Measurements from ENCODE around the gene SPDYE17.
"Not testable (repeated sequence)": the region's sequence is repeated elsewhere in the genome, so short reads cannot be mapped to it uniquely, and the experiment has no call there.

SPDYE17 gene

GRCh38 chr7:76980576-76980975 lies 51.6 kb downstream of the SPDYE17 start:
- in situ Hi-C loops (cut with HindIII; ENCODE audit: low pct_ligation_motif_present, low pct_unique_long_range_greater_than_20kb, low sequenced_read_pairs); DNase-seq: not testable (repeated sequence)

GRCh38 chr7:76977761-76978367 lies 54.3 kb downstream of the SPDYE17 start:
- in situ Hi-C loops (cut with HindIII; ENCODE audit: low pct_ligation_motif_present, low pct_unique_long_range_greater_than_20kb, low sequenced_read_pairs); DNase-seq: not testable (repeated sequence)

- DNase-seq; in situ Hi-C loops (cut with HindIII; ENCODE audit: low pct_ligation_motif_present, low pct_unique_long_range_greater_than_20kb, low sequenced_read_pairs): not testable (repeated sequence)
Measured at GRCh38 chr7:76974793-76975579, 57.2 kb downstream of the SPDYE17 start.

- DNase-seq; in situ Hi-C loops (cut with HindIII; ENCODE audit: low pct_ligation_motif_present, low pct_unique_long_range_greater_than_20kb, low sequenced_read_pairs): not testable (repeated sequence)
Measured at GRCh38 chr7:76974336-76974735, 57.8 kb downstream of the SPDYE17 start.

- DNase-seq; in situ Hi-C loops (cut with HindIII; ENCODE audit: low pct_ligation_motif_present, low pct_unique_long_range_greater_than_20kb, low sequenced_read_pairs): not testable (repeated sequence)
Measured at GRCh38 chr7:76972391-76972790, 59.8 kb downstream of the SPDYE17 start.
